ENCODE data around the gene UNC5B.

Gene UNC5B

GRCh38 chr10:71220689-71221540 lies 8.5 kb downstream of the UNC5B start:
- DNase-seq (ENCODE audit: low read depth) = no peak
- no peak for TF ChIP-seq CTCF (IDR thresholded peaks at IDR 0.05; ENCODE audit: control insufficient read depth, insufficient read depth, low read depth, low read length, missing control alignments)
- no peak overlapping the region for H3K4me3 ChIP-seq (ENCODE audit: control insufficient read depth, low read depth, low read length)

- no peak for TF ChIP-seq CTCF (IDR thresholded peaks at IDR 0.05; ENCODE audit: control insufficient read depth, insufficient read depth, low read depth, low read length, missing control alignments)
- H3K4me3 ChIP-seq (ENCODE audit: control insufficient read depth, low read depth, low read length) = no peak overlapping the region
- no peak for DNase-seq (ENCODE audit: low read depth)
These were observed 9.3 kb downstream of the UNC5B start for GRCh38 chr10:71221586-71222202.

- H3K4me3 ChIP-seq (ENCODE audit: control insufficient read depth, low read depth, low read length) = no peak overlapping the region
- no peak for TF ChIP-seq CTCF (IDR thresholded peaks at IDR 0.05; ENCODE audit: control insufficient read depth, insufficient read depth, low read depth, low read length, missing control alignments)
- no peak for DNase-seq (ENCODE audit: low read depth)
These were observed 10.4 kb downstream of the UNC5B start for GRCh38 chr10:71222601-71223346.

GRCh38 chr10:71223347-71224058 lies 11.1 kb downstream of the UNC5B start:
- DNase-seq (ENCODE audit: low read depth) = no peak
- TF ChIP-seq CTCF (IDR thresholded peaks at IDR 0.05; ENCODE audit: control insufficient read depth, insufficient read depth, low read depth, low read length, missing control alignments) = no peak
- no peak overlapping the region for H3K4me3 ChIP-seq (ENCODE audit: control insufficient read depth, low read depth, low read length)

GRCh38 chr10:71225291-71226058 lies 13.1 kb downstream of the UNC5B start:
- no peak overlapping the region for H3K4me3 ChIP-seq (ENCODE audit: control insufficient read depth, low read depth, low read length)
- no peak for DNase-seq (ENCODE audit: low read depth)

More at GRCh38 chr10:71225291-71226058, 13.1 kb downstream of the UNC5B start:
- no peak for TF ChIP-seq CTCF (IDR thresholded peaks at IDR 0.05; ENCODE audit: control insufficient read depth, insufficient read depth, low read depth, low read length, missing control alignments)
